Measurements from ENCODE around the gene GSTP1.

DNA sequence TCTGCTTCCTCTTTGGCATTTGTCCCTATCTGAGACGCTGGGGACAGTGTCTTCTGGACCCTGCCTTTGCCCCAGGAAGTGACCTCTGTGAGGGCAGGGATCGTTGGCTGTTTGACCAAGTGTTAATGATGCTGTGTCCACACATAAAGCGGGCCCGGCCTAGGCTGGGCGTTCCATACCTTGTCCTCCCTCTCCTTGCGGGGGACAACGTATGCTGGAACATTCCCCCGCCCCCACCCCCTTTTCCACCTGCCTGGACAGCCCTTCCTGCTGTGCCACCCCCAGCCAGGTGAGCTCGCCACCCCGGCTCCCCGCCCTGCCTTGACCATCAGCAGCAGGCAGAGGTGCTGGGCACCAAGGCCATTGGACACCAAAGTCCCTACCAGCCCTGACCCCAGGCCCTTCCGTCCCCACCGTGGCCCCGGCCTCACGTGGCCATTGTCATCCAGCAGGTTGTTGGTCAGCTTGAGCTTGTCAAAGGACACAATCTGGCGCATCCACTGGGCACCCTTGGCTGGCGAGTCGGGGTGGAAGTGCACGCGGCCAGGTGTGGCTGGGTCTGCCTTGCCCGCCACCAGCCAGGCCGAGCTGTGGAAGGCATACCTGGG lies 50.2 kb downstream of the GSTP1 start:
- TF ChIP-seq FOXP2 (optimal IDR thresholded peaks at IDR 0.05; ENCODE audit: control extremely low read depth, extremely low read length, insufficient read depth) (no peak), POLR2AphosphoS5 (IDR thresholded peaks at IDR 0.05; ENCODE audit: borderline replicate concordance, low read depth, low read length) (no peak), EZH2 (IDR thresholded peaks at IDR 0.05) (no peak)
